ENCODE measurements around the gene RYR2.

The RYR2 gene

DNA sequence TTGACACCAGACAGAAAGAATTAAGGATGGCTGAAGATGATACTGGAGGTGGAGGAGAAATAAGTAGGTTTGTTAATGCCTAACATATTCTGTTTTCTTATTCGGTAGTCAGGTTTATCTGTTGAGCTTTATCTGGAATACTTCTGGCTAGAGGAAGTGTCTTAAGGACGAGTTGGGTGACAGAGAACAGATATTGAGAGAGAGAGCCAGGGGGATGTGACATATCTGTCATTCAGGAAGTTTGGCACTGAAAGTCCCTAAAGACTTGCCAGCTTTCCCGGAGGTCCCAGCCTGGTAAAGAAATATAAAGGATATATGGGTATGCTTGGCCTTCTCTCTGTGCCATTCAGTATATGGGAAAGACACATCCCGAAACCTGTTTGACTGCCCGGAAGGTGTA lies 568.2 kb downstream of the RYR2 start:
- TF ChIP-seq TAF1 (IDR thresholded peaks at IDR 0.05; ENCODE audit: borderline replicate concordance, low read depth, low read length), result no peak
- TF ChIP-seq POLR2AphosphoS5 (IDR thresholded peaks at IDR 0.05; ENCODE audit: low read depth, low read length), result no peak
- no peak for TF ChIP-seq POLR2A (IDR thresholded peaks at IDR 0.05; ENCODE audit: low read depth, low read length)
- FAIRE-seq (no peak), DNase-seq (ENCODE audit: insufficient read length) (no peak)

DNA sequence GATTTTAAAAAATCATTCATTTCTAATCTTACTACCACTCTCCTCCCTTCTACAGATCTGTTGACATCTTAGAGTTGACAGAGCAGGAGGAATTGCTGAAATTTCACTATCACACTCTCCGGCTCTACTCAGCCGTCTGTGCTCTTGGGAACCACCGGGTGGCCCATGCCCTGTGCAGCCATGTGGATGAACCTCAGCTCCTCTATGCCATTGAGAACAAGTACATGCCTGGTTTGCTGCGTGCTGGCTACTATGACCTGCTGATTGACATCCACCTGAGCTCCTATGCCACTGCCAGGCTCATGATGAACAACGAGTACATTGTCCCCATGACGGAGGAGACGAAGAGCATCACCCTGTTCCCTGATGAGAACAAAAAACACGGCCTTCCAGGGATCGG lies 572.0 kb downstream of the RYR2 start:
- FAIRE-seq (no peak), DNase-seq (ENCODE audit: insufficient read length) (no peak)

GRCh38 chr1:237619553-237619952 lies 577.6 kb downstream of the RYR2 start:
- TF ChIP-seq POLR2AphosphoS5 (IDR thresholded peaks at IDR 0.05; ENCODE audit: low read depth, low read length) (no peak), TAF1 (IDR thresholded peaks at IDR 0.05; ENCODE audit: borderline replicate concordance, low read depth, low read length) (no peak), POLR2A (IDR thresholded peaks at IDR 0.05; ENCODE audit: low read depth, low read length) (no peak)
- FAIRE-seq (no peak), DNase-seq (ENCODE audit: insufficient read length) (no peak)

More for the DNA sequence above, 572.0 kb downstream of the RYR2 start:
- TF ChIP-seq POLR2A (IDR thresholded peaks at IDR 0.05; ENCODE audit: low read depth, low read length), result no peak
- TF ChIP-seq POLR2AphosphoS5 (IDR thresholded peaks at IDR 0.05; ENCODE audit: low read depth, low read length), result no peak

DNA sequence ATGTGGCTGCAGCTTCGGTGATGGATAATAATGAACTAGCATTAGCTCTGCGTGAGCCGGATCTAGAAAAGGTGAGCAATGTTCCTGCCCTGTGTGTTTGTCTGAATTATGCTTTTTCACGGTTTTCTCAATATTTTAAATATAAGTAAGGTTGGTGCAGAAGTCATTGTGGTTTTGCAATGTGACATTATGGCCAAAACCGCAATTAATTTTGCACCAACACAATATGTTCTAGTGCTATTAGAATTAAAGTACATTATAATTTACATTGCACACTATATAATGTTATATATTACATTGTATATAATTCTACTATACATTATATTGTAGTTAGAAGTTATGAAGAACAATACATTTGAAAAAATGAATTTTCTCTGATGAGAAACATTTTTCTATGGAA lies 592.9 kb downstream of the RYR2 start:
- no peak for TF ChIP-seq POLR2AphosphoS5 (IDR thresholded peaks at IDR 0.05; ENCODE audit: low read depth, low read length)
- no peak for TF ChIP-seq TAF1 (IDR thresholded peaks at IDR 0.05; ENCODE audit: borderline replicate concordance, low read depth, low read length)
- TF ChIP-seq POLR2A (IDR thresholded peaks at IDR 0.05; ENCODE audit: low read depth, low read length), result no peak
- no peak for DNase-seq (ENCODE audit: insufficient read length)
- FAIRE-seq, result no peak

GRCh38 chr1:237638555-237638954 lies 596.6 kb downstream of the RYR2 start:
- no peak for DNase-seq (ENCODE audit: insufficient read length)
- TF ChIP-seq POLR2AphosphoS5 (IDR thresholded peaks at IDR 0.05; ENCODE audit: low read depth, low read length) (no peak), TAF1 (IDR thresholded peaks at IDR 0.05; ENCODE audit: borderline replicate concordance, low read depth, low read length) (no peak), POLR2A (IDR thresholded peaks at IDR 0.05; ENCODE audit: low read depth, low read length) (no peak)
- FAIRE-seq, result no peak

GRCh38 chr1:237640011-237640671 lies 598.2 kb downstream of the RYR2 start:
- FAIRE-seq, result no peak
- TF ChIP-seq POLR2AphosphoS5 (IDR thresholded peaks at IDR 0.05; ENCODE audit: low read depth, low read length), result no peak
- no peak for TF ChIP-seq POLR2A (IDR thresholded peaks at IDR 0.05; ENCODE audit: low read depth, low read length)
- no peak for TF ChIP-seq TAF1 (IDR thresholded peaks at IDR 0.05; ENCODE audit: borderline replicate concordance, low read depth, low read length)

DNA sequence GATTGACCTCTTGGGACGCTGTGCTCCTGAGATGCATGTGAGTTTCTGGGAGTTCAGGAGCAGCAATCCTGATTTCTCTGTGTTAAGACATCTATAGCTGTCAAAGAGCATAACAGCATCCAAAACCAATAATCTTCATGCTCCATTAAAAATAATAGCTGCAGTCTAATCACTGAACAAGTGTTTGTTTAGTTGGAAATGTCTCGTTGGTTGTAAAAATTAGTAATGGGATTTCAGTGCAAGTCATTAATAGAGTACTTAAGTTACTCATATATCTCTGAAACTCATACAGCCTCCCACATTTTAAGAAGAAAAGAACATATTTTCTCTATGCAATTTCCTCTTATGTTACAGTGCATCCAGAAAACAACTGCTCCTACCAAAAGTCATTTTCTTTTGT lies 599.0 kb downstream of the RYR2 start:
- no peak for DNase-seq (ENCODE audit: insufficient read length)

More at GRCh38 chr1:237640011-237640671, 598.2 kb downstream of the RYR2 start:
- no peak for DNase-seq (ENCODE audit: insufficient read length)

DNA sequence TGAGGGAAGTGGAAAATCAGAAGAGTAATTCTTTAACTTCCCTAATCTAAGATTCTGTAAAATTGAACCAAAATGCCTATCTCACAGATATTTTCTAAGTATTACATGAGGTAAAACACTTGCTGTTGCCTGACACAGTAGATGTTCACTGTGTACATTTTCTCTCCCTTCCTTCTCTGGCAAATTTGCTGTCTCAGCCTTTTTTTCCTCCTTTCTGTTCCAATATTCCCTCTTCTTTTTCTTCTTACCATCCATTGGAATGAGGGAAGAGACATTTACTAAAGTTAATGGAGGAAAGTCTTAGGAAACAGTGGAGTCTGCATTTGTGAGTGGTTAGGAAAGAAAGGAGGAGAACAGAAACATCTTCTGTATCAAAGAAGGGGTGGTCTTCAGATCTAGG lies 608.8 kb downstream of the RYR2 start:
- FAIRE-seq (no peak), DNase-seq (ENCODE audit: insufficient read length) (no peak)
- TF ChIP-seq POLR2A (IDR thresholded peaks at IDR 0.05; ENCODE audit: low read depth, low read length) (no peak), TAF1 (IDR thresholded peaks at IDR 0.05; ENCODE audit: borderline replicate concordance, low read depth, low read length) (no peak), POLR2AphosphoS5 (IDR thresholded peaks at IDR 0.05; ENCODE audit: low read depth, low read length) (no peak)

More for the DNA sequence above, 599.0 kb downstream of the RYR2 start:
- FAIRE-seq, result no peak
- TF ChIP-seq TAF1 (IDR thresholded peaks at IDR 0.05; ENCODE audit: borderline replicate concordance, low read depth, low read length), result no peak
- no peak for TF ChIP-seq POLR2A (IDR thresholded peaks at IDR 0.05; ENCODE audit: low read depth, low read length)
- no peak for TF ChIP-seq POLR2AphosphoS5 (IDR thresholded peaks at IDR 0.05; ENCODE audit: low read depth, low read length)

DNA sequence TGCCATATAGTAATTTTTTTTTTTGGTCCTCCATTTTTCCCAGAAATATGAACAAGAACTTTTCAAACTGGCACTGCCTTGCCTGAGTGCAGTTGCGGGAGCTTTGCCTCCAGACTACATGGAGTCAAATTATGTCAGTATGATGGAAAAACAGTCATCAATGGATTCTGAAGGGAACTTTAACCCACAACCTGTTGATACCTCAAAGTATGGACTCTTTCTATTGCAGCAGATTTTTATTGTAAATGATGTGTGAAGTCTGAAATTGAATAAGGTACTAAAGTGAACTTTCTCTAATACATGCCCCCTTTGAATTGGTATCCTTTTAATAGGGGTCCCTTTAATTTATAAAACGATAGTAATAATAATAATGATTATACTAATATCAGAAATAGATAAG lies 613.8 kb downstream of the RYR2 start:
- TF ChIP-seq POLR2A (IDR thresholded peaks at IDR 0.05; ENCODE audit: low read depth, low read length) (no peak), POLR2AphosphoS5 (IDR thresholded peaks at IDR 0.05; ENCODE audit: low read depth, low read length) (no peak), TAF1 (IDR thresholded peaks at IDR 0.05; ENCODE audit: borderline replicate concordance, low read depth, low read length) (no peak)
- FAIRE-seq (no peak), DNase-seq (ENCODE audit: insufficient read length) (no peak)

GRCh38 chr1:237664348-237664747 lies 622.4 kb downstream of the RYR2 start:
- TF ChIP-seq POLR2AphosphoS5 (IDR thresholded peaks at IDR 0.05; ENCODE audit: low read depth, low read length) (no peak), TAF1 (IDR thresholded peaks at IDR 0.05; ENCODE audit: borderline replicate concordance, low read depth, low read length) (no peak)
- DNase-seq (ENCODE audit: insufficient read length) (no peak), FAIRE-seq (no peak)

- TF ChIP-seq POLR2AphosphoS5 (IDR thresholded peaks at IDR 0.05; ENCODE audit: low read depth, low read length) (no peak), TAF1 (IDR thresholded peaks at IDR 0.05; ENCODE audit: borderline replicate concordance, low read depth, low read length) (no peak), POLR2A (IDR thresholded peaks at IDR 0.05; ENCODE audit: low read depth, low read length) (no peak)
- DNase-seq (ENCODE audit: insufficient read length), result no peak
- FAIRE-seq, result no peak
Observed at GRCh38 chr1:237670302-237670701, 628.3 kb downstream of the RYR2 start.

GRCh38 chr1:237671262-237671661 lies 629.3 kb downstream of the RYR2 start:
- DNase-seq (ENCODE audit: insufficient read length) (no peak), FAIRE-seq (no peak)
- TF ChIP-seq TAF1 (IDR thresholded peaks at IDR 0.05; ENCODE audit: borderline replicate concordance, low read depth, low read length), result no peak
- TF ChIP-seq POLR2AphosphoS5 (IDR thresholded peaks at IDR 0.05; ENCODE audit: low read depth, low read length), result no peak
- no peak for TF ChIP-seq POLR2A (IDR thresholded peaks at IDR 0.05; ENCODE audit: low read depth, low read length)
